H54 (cell line): Measurements from ENCODE around the gene SMURF1.

Source experiments
- DNase-seq: peaks from one replicate; pipeline ENCODE4 v3.0.0; 2011; ENCODE audit warnings: low spot score, mixed read lengths; ENCODE audit not compliant: insufficient read length
- FAIRE-seq: peaks from 3 replicates; lab custom pipeline; 2011; peaks lifted over from hg19 to GRCh38; lab: Jason Lieb, UNC
- POLR2A ChIP-seq: IDR thresholded peaks from 2 replicates; pipeline ENCODE4 v1.6.1; 2011; ENCODE audit warnings: low read depth, mild to moderate bottlenecking, low read length

The SMURF1 gene

DNA sequence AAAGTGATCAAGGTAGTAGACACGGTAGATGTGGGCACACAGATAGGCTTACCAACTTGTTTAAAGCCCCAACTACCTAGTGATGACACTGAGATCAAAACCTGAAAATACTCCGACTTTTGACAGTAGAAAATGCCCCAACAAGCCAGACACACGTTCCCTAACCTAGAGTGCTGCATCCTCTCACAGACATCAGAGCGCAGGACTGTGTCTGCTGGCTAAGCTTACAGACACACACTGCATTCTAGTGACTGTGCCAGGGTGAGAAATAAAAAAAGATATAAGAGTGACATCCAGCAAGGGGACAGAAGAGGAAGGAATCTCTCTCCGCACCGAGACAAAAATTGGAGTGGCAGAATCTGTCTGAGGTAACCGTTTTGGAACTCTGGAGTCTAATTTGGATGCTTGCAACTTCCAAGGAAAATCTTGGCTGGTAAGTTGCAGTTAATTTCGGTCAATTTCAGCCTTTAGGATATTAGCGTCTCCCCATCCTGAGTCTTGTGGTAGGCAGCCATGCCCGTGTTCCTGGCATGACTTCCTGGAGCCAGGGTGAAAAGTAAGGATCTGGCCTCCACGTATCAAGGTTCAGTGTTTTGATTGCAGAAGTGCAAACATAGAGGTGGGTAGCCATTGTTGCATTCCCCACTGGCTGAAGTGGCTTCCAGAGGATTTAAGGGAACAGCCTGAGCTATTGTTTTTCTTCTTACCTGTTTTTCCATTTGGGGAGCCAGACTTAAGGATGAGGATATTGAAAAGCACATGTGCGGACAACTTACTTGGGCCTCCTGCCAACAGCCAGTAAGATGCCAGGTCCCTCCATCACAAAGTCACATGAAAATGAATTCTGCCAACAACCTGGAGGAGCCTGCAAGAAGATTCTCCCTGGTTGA is 124.1 kb downstream of the SMURF1 start:
- FAIRE-seq, result no peak
- no peak for TF ChIP-seq POLR2A
- DNase-seq, result no peak

DNA sequence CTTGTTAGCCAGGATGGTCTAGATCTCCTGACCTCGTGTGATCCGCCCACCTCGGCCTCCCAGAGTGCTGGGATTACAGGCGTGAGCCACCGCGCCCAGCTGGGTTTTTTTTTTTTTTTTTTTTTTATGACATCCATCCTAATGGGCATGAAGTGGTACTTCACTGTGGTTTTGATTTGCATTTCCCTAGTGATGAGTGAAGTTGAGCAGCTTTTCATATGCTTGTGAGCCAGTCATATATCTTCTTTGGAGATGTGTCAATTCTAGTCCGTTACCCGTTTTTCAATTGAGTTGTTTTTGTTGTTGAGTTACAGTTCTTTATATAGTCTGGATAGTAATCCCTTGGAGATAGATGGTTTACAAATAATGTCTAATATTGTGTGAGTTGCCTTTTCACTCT is 127.7 kb downstream of the SMURF1 start:
- DNase-seq, result no peak
- no peak for FAIRE-seq
- TF ChIP-seq POLR2A, result no peak

DNA sequence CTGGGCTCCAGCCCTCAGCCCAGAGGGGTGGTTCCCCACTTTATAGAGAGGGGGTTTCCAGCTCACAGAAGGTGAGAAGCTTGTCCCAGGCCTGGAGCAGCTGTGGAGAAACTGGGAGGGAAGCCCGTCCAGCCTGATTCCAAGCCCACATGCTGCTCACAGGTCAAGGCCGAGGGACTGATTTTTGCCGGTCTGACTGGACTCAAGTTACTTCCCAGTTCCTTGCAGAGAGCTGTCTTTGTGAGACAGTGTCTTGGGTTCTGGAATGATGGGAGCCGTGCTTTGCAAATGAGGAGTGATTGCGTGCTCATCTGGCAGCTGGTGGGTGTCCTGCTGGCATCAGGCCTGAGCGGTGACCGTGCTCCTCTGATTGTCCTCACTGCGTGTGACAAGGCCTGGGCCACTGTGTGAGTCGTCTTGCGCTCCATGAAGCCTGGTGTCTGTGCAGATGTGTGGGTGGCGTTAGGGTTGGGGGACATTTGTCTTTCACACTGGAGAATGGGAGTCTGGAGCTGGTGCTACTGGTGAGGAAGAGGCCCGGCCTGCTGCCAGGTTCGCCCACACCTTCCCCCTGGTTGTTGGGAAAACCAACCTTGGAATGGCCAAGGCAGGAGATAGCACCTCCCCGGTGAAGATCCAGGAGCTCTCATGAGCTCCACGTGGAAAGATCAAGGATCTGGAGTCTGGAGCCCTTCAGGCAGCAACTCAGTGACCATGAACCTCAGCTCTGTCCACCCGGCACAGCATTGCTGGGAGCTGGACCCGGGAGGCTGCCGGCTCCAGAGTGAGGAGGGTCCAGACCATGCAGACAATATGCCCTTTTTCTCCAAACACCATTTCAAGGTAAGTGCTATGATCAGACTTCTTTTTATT is 129.6 kb downstream of the SMURF1 start:
- no peak for DNase-seq
- FAIRE-seq, result no peak
- no peak for TF ChIP-seq POLR2A

DNA sequence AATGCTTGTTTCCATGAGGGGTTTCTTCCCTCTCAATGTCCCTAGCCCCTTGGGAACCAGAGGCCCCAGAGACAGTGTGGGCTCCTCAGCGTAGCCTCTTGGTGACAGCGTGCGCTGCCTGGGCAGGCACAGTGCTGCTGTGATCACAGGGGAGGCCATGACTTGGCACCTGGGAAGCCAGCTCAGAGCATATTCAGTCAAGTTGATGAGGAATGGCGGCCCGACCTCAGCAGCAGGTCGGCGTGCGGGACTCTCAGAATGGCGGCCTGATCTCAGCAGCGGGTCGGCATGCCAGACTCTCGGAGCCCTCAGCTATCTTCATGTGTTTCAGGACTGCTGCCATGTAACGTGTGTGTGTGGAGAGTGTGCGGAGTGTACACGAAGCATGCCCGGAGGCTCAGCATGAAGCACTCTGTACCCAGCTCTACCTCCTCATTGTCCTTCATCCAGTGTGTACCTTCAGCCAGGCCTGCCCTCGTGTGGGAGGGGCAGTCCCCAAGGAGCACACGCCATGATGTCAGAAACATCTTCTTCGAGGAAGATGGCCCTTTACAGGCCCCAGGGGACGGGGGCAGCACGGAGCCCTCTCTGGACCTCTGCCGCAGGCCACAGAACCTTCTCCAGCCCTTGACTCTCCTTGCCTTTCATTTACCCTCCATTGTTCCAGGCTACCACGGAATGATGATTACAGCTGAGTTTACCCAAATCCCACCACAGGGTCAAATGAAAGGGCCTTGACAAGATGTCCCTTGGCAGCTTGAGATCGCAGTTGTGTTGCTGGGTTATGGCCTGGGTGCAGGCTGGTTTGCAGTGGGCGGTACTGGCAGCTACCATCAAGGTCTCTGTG is 130.4 kb downstream of the SMURF1 start:
- DNase-seq, result no peak
- TF ChIP-seq POLR2A, result no peak
- no peak for FAIRE-seq

DNA sequence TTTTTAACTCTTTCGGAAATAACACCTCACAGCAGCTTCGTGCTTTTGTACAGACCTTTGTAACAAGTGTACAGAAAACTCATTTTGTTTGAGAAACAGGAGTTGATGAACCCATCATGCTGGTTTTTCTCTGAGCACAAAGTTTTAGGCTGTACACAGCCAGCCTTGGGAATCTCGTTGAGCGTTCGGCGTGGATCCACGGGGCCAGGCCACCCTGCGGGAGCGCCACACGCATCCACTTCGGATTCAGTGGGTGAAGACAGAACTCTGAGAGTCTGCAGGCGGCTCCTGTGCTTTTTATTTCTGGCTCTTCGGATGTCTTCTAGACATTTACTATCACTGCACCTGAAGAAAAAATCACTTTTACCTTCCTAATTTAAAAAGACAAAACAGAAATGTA is 131.2 kb downstream of the SMURF1 start:
- FAIRE-seq (no peak), DNase-seq (no peak)
- TF ChIP-seq POLR2A, result no peak

DNA sequence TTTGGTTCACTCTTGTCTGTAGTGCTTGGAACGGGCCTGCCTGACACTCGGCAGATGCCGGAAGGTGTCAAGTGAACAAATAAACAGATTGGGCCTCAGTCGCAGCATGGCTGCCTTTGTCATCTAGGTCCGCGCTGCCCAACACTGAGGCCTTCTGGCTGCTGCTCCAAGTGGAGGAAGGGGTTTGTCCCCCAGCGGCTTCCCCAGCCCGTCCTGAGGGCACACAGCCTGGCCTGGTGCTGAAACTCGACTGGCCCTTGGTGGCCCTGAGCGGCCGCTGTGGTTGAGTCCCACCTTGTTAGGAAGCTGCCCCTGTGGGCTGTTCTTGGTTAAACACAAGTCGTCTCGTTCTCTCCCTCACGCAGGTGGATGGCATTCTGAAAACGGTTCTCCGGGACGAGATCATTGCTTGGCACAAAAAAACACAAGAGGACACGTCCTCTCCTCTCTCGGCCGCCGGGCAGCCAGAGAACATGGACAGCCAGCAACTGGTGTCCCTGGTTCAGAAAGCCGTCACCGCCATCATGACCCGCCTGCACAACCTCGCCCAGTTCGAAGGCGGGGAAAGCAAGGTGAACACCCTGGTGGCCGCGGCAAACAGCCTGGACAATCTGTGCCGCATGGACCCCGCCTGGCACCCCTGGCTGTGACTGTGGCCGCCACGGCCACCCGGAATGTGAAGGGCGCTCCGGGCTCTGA is 132.1 kb downstream of the SMURF1 start:
- TF ChIP-seq POLR2A, result no peak
- FAIRE-seq, result no peak

DNA sequence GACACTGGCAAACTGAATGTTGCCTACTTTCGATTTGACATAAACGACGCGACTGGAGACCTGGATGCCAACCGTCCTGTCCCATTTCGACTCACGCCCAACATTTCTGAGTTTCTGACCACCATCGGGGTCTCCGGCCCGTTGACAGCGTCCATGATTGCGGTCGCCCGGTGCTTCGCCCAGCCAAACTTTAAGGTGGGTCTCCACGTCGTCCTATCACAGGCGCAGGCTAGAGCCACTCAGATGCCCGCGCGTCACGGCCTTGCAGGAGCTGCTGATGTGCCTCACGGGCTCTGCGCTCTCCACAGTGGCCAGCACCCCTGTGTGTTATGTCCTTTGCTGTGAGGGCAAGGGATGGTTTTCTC is 132.6 kb downstream of the SMURF1 start:
- FAIRE-seq (no peak), DNase-seq (no peak)
- no peak for TF ChIP-seq POLR2A

More for the DNA sequence above, 132.1 kb downstream of the SMURF1 start:
- DNase-seq, result no peak

DNA sequence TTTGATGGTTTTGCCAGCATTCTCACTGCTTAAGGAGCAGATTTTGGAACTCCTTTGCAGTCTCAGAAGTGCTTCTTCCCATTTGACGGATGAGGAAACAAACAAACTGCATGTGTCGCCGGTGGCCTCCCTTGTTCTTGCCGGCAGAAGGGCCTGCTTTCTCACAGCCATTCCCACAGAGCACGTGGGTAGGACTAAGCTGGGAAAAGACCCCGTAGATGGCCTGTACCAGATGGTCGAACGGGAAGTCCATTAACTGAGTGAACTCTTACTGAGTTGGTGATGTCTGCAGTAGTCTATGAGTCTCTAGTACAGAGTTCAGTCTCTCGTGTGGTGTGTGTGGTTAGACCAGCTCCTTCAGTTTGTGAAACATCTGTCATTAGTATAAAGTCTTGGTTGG is 133.6 kb downstream of the SMURF1 start:
- FAIRE-seq (no peak), DNase-seq (no peak)
- TF ChIP-seq POLR2A, result no peak

DNA sequence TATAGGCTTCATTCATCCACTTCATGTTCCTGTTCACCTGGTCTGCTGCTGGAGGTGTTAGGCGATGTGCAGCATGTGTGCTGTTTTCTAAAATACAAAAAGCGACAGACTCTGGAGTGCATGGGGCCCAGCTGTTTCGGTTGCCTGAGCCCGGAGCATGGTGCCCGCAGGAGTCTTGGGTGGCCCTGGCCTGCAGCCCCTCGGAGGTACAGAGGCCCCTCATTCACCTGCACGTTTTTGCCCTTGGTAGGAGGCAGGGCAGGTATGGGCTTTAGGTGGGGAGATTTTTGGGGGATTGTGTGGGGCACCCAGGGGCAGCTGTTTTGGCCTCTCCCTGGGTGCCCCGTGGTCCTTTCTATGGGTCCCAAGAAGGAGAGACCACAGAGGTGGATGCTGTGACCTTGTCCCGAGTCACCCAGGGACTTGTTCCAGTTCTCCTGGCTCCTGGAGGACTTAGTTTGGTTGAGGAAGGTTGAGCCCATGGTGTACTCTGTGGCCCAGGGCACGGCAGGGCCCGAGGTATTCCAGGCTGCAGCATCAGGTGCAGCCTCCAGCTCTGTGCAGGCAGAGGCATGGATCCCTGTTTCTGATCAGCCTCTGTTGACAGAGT is 134.9 kb downstream of the SMURF1 start:
- no peak for TF ChIP-seq POLR2A
- DNase-seq (no peak), FAIRE-seq (no peak)

DNA sequence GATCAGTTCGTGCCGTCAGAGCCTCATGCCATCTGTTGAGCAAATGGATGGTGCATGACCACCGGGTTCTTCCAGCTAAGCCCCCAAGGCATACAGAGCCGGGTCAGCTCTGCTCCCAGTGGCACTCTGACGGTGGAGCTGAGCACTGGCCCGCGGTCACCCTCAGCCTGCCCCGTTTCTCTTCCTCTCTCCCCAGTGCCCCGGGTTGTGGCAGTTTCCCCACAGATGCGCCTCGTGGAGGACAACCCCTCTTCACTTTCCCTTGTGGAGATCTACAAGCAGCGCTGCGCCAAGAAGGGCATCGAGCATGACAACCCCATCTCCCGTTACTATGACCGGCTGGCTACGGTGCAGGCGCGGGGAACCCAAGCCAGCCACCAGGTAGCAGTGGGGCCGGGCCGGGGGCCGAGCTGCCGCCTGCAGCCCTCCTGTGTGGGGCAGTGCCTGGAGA is 135.7 kb downstream of the SMURF1 start:
- DNase-seq (no peak), FAIRE-seq (no peak)
- no peak for TF ChIP-seq POLR2A

DNA sequence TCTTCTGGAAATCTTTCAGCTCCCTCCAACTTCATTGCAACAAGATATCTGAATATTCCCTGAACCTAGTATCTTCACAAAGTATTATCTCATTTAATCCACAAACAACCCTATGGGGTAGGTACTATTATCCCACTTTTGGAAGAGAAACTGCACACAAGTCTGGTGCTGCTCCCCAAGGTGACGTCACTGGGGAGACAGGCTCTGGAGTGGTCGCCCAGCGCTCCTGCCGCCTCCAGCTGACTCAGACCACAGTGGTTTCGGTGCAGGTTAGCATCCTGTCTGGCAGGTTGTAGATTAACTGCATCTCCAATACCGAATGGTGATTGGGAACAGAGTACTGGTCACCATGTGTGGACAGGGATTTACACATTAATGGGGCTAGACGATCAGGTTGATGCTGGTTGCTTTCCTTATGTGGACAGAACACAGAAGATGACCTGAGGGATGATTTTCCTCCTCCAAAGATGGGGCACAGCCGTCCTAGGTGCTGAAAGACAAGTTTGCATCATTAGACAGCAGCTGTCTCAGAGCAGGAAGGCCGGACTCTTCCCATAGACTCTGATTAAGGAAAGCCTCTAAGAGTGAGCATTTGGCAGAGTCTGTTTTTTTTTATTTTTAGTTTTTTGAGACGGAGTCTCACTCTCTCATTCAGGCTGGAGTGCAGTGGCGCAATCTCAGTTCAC is 137.0 kb downstream of the SMURF1 start:
- FAIRE-seq (no peak), DNase-seq (no peak)
- TF ChIP-seq POLR2A, result no peak

DNA sequence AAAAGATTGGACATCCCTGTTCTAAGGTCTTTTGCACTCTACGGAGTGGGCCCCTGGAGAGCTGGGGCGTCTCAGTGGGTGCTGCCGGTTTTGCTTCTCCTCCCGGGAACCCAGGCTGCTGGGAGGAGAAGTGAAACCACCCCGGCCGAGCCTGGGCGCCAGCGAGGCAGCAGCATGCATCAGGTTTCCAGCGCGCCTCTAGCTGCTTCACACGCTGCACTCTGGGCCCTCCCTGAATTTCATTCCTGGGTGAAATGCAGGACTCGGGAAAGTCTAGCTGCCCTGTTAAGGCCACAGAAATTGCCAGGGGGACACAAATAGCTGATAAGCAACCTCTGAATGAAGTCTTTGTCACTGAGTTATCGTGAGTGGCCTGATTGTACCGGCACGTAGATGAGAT is 138.1 kb downstream of the SMURF1 start:
- no peak for TF ChIP-seq POLR2A
- DNase-seq (no peak), FAIRE-seq (no peak)
